OCI-LY7 (cell line): ENCODE measurements around the gene PKD1.
"Not testable (repeated sequence)": the region's sequence is repeated elsewhere in the genome, so short reads cannot be mapped to it uniquely, and the experiment has no call there.

Experiments used
- EZH2phosphoT487 ChIP-seq: fragments of 200-600 bp; sonication (generic); IDR thresholded peaks from 2 replicates; pipeline ENCODE4 v1.6.1; 2018; ENCODE audit warnings: low read depth, borderline replicate concordance, mild to moderate bottlenecking, mixed run types, antibody characterized with exemption, low read length, moderate library complexity, mixed read lengths
- TF ChIP-seq, protein P1 (sequence below): fragments of 200-600 bp; sonication (generic); conservative IDR thresholded peaks from 2 replicates; pipeline ENCODE4 v1.5.1; 2014; ENCODE audit warnings: mild to moderate bottlenecking, antibody characterized with exemption, low read length, moderate library complexity, mixed read lengths

GRCh38 chr16:2111412-2112335 is 24.0 kb downstream of the PKD1 start:
- TF ChIP-seq, protein P1, sequence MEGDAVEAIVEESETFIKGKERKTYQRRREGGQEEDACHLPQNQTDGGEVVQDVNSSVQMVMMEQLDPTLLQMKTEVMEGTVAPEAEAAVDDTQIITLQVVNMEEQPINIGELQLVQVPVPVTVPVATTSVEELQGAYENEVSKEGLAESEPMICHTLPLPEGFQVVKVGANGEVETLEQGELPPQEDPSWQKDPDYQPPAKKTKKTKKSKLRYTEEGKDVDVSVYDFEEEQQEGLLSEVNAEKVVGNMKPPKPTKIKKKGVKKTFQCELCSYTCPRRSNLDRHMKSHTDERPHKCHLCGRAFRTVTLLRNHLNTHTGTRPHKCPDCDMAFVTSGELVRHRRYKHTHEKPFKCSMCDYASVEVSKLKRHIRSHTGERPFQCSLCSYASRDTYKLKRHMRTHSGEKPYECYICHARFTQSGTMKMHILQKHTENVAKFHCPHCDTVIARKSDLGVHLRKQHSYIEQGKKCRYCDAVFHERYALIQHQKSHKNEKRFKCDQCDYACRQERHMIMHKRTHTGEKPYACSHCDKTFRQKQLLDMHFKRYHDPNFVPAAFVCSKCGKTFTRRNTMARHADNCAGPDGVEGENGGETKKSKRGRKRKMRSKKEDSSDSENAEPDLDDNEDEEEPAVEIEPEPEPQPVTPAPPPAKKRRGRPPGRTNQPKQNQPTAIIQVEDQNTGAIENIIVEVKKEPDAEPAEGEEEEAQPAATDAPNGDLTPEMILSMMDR: not testable (repeated sequence)
- not testable (repeated sequence) for TF ChIP-seq EZH2phosphoT487
